CD4-positive, alpha-beta T cell treated with Interleukin-2 at 100 ng/mL for 4 hours (primary cell): Measurements from ENCODE around the gene CDH12.

ENCODE experiments used
- DNase-seq: peaks from one replicate; pipeline ENCODE4 v3.0.0-alpha.2; 2020; ENCODE audit warnings: low spot score

The CDH12 gene

GRCh38 chr5:21820527-21820926, 1032.6 kb downstream of the CDH12 start:
- DNase-seq: no peak

GRCh38 chr5:21818370-21818720, 1034.8 kb downstream of the CDH12 start:
- DNase-seq: no peak

GRCh38 chr5:21817668-21818369, 1035.3 kb downstream of the CDH12 start:
- DNase-seq: no peak

- DNase-seq: no peak
Observed at GRCh38 chr5:21810737-21811316, 1042.3 kb downstream of the CDH12 start.

GRCh38 chr5:21809611-21810010, 1043.5 kb downstream of the CDH12 start:
- no peak for DNase-seq

GRCh38 chr5:21807953-21808352, 1045.2 kb downstream of the CDH12 start:
- DNase-seq: no peak

GRCh38 chr5:21806943-21807342, 1046.2 kb downstream of the CDH12 start:
- DNase-seq: no peak

- no peak for DNase-seq
Observed at GRCh38 chr5:21806271-21806670, 1046.9 kb downstream of the CDH12 start.

- no peak for DNase-seq
Observed at GRCh38 chr5:21802869-21803490, 1050.2 kb downstream of the CDH12 start.

GRCh38 chr5:21802100-21802499, 1051.0 kb downstream of the CDH12 start:
- DNase-seq: no peak

GRCh38 chr5:21792748-21793147, 1060.4 kb downstream of the CDH12 start:
- DNase-seq: no peak

GRCh38 chr5:21791304-21791703, 1061.8 kb downstream of the CDH12 start:
- DNase-seq: no peak

GRCh38 chr5:21784487-21784886, 1068.7 kb downstream of the CDH12 start:
- DNase-seq: no peak

- DNase-seq: no peak
Observed at GRCh38 chr5:21783074-21783679, 1070.0 kb downstream of the CDH12 start.

- DNase-seq: no peak
Observed at GRCh38 chr5:21776466-21776865, 1076.7 kb downstream of the CDH12 start.

GRCh38 chr5:21774801-21775200, 1078.3 kb downstream of the CDH12 start:
- DNase-seq: no peak

GRCh38 chr5:21774281-21774680, 1078.9 kb downstream of the CDH12 start:
- DNase-seq: no peak

GRCh38 chr5:21773456-21773855, 1079.7 kb downstream of the CDH12 start:
- no peak for DNase-seq

- no peak for DNase-seq
Observed at GRCh38 chr5:21765406-21765805, 1087.7 kb downstream of the CDH12 start.

- no peak for DNase-seq
Observed at GRCh38 chr5:21739096-21739495, 1114.0 kb downstream of the CDH12 start.

- DNase-seq: no peak
Observed at GRCh38 chr5:21723500-21723899, 1129.6 kb downstream of the CDH12 start.

GRCh38 chr5:21711866-21712758, 1141.0 kb downstream of the CDH12 start:
- DNase-seq: no peak
